ENCODE measurements around the gene TXLNB. TPM values are rescaled to one million over a fixed set of nuclear protein-coding genes. Genes with fewer than 3 reads are reported as not detected.

The TXLNB gene
- total RNA-seq, 6 donors from 2014 or later, result 0.52 to 4.2 (median 0.94) TPM

- Histone ChIP-seq H3K27ac (peak overlapping the region in 2 of 4 donors; percentile 13 to 62), H3K4me3 (no peak overlapping the region), H3K4me1 (peaks cover 0 to 15% (median 12%) of the 10 kb centered on the region in 4 donors), H3K9me3 (no peaks in the 10 kb centered on the region), H3K36me3 (no peaks in the 10 kb centered on the region), H3K27me3 (no peaks in the 10 kb centered on the region)
- TF ChIP-seq EP300 (IDR thresholded peaks at IDR 0.05), result no peak
- no peak for TF ChIP-seq POLR2A (IDR thresholded peaks at IDR 0.05)
- no peak for TF ChIP-seq POLR2AphosphoS5 (IDR thresholded peaks at IDR 0.05)
- no peak for TF ChIP-seq CTCF (IDR thresholded peaks at IDR 0.05)
- DNase-seq (no peak), ATAC-seq (ENCODE audit: low FRiP score in 2 of 2) (peak in 1 of 2 donors; percentile 58)
- whole genome bisulfite sequencing, 2 donors, result 39 to 42% methylated on average over 2 of the region's 2 CpGs
Measured at GRCh38 chr6:139251045-139251690, 40.6 kb downstream of the TXLNB start.

- peak; percentile 74 to 92 for ATAC-seq (ENCODE audit: low FRiP score in 2 of 2)
- Histone ChIP-seq H3K27ac (peak overlapping the region in 1 of 4 donors; percentile 62), H3K4me1 (peaks cover 0 to 15% (median 12%) of the 10 kb centered on the region in 4 donors), H3K27me3 (no peaks in the 10 kb centered on the region), H3K4me3 (no peak overlapping the region), H3K9me3 (no peaks in the 10 kb centered on the region), H3K36me3 (no peaks in the 10 kb centered on the region)
- peak in 1 of 2 donors; percentile 52 for DNase-seq
- no peak for TF ChIP-seq EP300 (IDR thresholded peaks at IDR 0.05)
- TF ChIP-seq CTCF (IDR thresholded peaks at IDR 0.05), result peak; percentile 29 to 56 (median 51)
- TF ChIP-seq POLR2AphosphoS5 (IDR thresholded peaks at IDR 0.05), result no peak
- no peak for TF ChIP-seq POLR2A (IDR thresholded peaks at IDR 0.05)
- whole genome bisulfite sequencing, 2 donors, result 63 to 68% methylated on average over 3 of the region's 3 CpGs
Measured at GRCh38 chr6:139250296-139251044, 41.3 kb downstream of the TXLNB start.

GRCh38 chr6:139249395-139249794 is 42.4 kb downstream of the TXLNB start:
- WGBS, 2 donors, result 64 to 73% methylated on average over 4 of the region's 4 CpGs
- no peak for TF ChIP-seq EP300 (IDR thresholded peaks at IDR 0.05)
- no peak for TF ChIP-seq POLR2AphosphoS5 (IDR thresholded peaks at IDR 0.05)
- TF ChIP-seq POLR2A (IDR thresholded peaks at IDR 0.05), result no peak
- no peak for TF ChIP-seq CTCF (IDR thresholded peaks at IDR 0.05)
- DNase-seq (no peak), ATAC-seq (ENCODE audit: low FRiP score in 2 of 2) (no peak)
- Histone ChIP-seq H3K27me3 (no peaks in the 10 kb centered on the region), H3K27ac (no peak overlapping the region), H3K9me3 (no peaks in the 10 kb centered on the region), H3K4me1 (peaks cover 0 to 15% (median 12%) of the 10 kb centered on the region in 4 donors), H3K4me3 (no peak overlapping the region), H3K36me3 (no peaks in the 10 kb centered on the region)

GRCh38 chr6:139248911-139249310 is 42.9 kb downstream of the TXLNB start:
- H3K9me3 ChIP-seq, result no peaks in the 10 kb centered on the region
- H3K27me3 ChIP-seq, result no peaks in the 10 kb centered on the region
- no peaks in the 10 kb centered on the region for H3K36me3 ChIP-seq
- TF ChIP-seq EP300 (IDR thresholded peaks at IDR 0.05), result no peak
- TF ChIP-seq POLR2A (IDR thresholded peaks at IDR 0.05), result no peak
- no peak for TF ChIP-seq POLR2AphosphoS5 (IDR thresholded peaks at IDR 0.05)
- TF ChIP-seq CTCF (IDR thresholded peaks at IDR 0.05), result no peak
- ATAC-seq (ENCODE audit: low FRiP score in 2 of 2) (no peak), DNase-seq (no peak)
- H3K4me3 ChIP-seq, result no peak overlapping the region
- peaks cover 0 to 15% (median 12%) of the 10 kb centered on the region in 4 donors for H3K4me1 ChIP-seq
- WGBS, 2 donors, result 78 to 88% methylated on average over 3 of the region's 3 CpGs
- no peak overlapping the region for H3K27ac ChIP-seq

All from upper lobe of left lung (tissue), 6 donors.